Central memory CD4-positive, alpha-beta T cell (primary cell): Measurements from ENCODE around the gene TPPP.
"Not testable (repeated sequence)": the region's sequence is repeated elsewhere in the genome, so short reads cannot be mapped to it uniquely, and the experiment has no call there.

Experiments
- DNase-seq: peaks from one replicate; pipeline ENCODE4 v3.0.0; 2022
- total RNA-seq, 3 experiments: gene quantifications; one replicate each; lab custom pipeline; 2026; lab: John Stamatoyannopoulos, UW

Gene TPPP
- total RNA-seq: 0.67 to 5.4 (median 0.98) reads per million in 3 experiments

GRCh38 chr5:693271-694041, at the start of gene TPPP:
TPPP (minus strand) TSS chr5:693352; CDS start chr5:678060, 15,292 bp downstream.
- DNase-seq: peak; percentile 77

DNA sequence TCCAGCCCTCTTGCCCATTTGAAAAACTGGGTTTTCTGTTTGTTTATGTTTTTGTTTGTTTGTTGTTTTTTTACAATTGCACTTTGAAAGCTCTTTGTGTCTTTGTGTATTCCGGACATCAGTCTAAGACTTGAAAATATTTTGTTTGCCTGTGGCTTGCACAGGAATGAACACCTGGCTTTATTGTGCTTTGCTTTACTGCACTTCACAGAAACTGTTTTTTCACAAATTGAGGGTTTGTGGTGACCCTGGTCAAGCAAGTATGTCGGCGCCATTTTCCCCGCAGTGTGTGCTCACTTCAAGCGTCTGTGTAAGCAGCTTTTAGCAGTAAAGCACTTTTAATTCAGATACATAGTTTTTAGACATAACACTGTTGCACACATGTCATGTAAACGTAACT, 49.1 kb upstream of the TPPP start:
- not testable (repeated sequence) for DNase-seq

DNA sequence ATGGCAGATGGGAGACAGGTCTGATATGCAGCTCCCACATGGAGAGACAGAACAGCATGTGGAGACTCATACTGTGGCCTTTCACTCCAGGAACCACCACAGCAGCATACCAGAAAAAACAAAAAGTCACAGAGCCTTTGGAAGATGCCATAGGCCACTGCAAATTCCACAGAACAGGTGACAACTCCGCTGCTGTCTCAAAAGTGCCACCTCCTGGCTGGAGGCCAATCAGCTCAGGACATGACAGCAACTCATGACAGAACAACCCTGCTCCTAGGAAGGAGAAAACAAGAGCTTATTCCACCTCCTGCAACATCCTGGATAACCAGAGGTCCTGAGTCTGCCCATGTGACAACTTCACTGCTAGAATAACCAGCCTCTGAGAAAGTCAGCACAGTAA, 41.0 kb upstream of the TPPP start:
- not testable (repeated sequence) for DNase-seq

GRCh38 chr5:732754-733454, 39.8 kb upstream of the TPPP start:
- DNase-seq: not testable (repeated sequence)

GRCh38 chr5:729225-729624, 36.1 kb upstream of the TPPP start:
- not testable (repeated sequence) for DNase-seq

DNA sequence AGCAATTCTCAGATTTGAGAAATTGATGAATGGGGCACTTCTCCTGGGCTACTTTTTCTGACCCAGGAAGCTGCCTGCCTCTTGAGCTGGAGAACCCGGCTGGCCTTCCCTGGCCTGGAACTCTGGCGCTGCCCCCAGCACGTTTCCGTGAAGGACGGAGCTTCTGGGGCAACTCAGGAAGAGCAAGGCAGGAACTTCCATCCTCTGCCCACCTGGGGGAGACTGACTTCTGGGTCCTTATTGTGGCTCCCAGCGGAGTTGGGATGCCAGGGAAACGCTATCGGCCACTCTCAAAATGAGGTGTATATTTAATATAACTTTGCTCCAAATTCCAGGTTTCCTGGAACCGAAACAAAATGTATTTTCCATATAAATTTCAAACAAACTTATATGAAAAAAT, 33.9 kb upstream of the TPPP start:
- DNase-seq: not testable (repeated sequence)

GRCh38 chr5:723865-724264, 30.7 kb upstream of the TPPP start:
- not testable (repeated sequence) for DNase-seq

DNA sequence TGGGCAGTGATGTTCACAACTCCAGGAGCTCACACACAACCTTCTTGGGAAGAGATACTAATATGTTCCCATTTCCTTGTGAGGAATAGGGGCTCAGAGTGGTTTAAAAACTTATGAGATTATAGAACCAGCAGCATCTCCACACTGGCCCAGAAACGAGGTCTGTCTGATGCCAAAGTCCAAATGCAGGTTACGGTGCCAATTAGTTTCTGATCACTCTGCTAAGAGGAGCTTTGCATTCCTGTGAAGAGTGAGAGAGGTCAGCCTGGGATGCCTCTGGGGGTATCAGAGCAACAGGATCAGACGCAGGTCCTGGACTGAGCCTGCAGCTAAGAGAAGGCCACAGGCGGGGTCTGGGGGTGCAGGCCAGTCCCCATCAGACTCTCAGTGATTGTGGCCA, 30.2 kb upstream of the TPPP start:
- DNase-seq: not testable (repeated sequence)

GRCh38 chr5:719379-719778, 26.2 kb upstream of the TPPP start:
- not testable (repeated sequence) for DNase-seq

DNA sequence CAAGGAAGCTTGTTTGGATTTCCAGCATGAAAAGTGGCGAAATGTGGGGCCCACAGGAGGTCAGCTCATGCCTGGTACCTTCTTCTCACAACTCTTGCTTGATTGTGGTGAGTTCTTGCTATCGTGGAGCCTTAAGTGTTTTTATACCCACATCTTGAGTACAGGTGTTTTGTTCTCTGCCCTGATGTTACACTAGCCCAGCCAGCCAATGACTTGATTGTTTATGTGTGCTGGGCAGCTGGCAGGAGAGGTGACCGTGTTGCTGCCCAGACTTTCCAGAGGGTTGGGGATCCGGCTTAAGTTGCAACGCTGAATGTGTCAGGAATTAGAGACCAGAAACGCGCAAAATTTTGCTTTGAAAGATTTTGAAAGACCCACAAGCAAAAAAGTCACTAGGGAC, 24.0 kb upstream of the TPPP start:
- DNase-seq: no peak

DNA sequence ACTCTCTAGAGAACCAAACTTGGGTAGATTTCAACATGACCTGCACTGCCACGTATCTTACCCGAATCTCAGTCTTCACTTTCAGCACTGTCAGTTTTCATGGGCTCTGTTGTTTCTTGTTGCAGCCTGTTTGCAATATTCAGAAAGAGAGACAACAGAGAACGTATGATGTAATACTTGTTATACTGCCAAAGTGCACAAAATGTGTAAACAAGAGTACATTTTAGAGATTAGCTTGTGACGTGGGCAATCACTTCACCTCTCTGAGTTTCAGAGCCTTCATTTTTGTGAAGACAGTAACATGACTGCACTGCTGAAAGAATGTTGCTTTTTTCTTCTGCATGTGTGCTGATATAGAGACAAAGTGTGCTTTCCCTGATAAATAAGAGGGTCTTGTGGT, 23.6 kb upstream of the TPPP start:
- DNase-seq: not testable (repeated sequence)

DNA sequence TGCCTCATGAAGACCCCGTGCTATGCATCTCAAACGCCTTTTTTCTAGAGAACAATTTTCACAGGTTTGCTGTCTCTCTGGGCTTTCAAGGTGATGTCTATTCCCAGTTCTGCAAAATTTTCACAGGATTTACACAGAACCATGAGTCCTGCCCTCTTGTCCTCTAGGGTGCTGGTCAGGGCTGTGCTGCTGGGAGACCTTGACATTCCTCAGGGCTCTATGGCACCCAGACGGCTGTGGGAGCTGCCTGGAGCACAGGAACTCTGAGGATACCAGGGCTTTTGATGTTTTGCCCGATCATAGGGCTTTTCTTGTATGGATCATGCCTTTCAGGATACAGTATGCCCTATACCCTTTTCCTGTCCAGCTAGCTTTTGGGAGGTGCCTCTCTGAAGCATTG, 22.5 kb upstream of the TPPP start:
- DNase-seq: not testable (repeated sequence)

GRCh38 chr5:714215-715118, 21.3 kb upstream of the TPPP start:
- DNase-seq: not testable (repeated sequence)

DNA sequence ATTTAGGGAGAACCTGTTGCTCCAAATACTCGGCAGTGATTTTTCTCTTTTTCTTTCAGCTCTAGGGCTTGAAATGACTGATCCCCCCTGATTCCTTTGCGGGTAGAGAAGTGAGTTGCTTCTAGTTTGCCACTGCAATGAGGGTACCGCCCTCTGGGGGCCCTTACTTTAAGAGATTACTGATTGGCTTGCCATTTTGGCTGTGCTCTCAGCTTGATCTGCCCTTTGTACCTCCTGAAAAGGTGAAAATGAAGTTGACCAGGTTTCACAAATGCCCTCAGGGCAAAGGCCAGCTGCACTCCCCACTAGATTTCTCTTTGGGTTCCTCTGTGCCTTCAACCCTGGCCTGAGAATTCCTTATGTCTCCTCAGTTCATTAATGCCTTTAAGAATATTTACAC, 20.5 kb upstream of the TPPP start:
- not testable (repeated sequence) for DNase-seq

DNA sequence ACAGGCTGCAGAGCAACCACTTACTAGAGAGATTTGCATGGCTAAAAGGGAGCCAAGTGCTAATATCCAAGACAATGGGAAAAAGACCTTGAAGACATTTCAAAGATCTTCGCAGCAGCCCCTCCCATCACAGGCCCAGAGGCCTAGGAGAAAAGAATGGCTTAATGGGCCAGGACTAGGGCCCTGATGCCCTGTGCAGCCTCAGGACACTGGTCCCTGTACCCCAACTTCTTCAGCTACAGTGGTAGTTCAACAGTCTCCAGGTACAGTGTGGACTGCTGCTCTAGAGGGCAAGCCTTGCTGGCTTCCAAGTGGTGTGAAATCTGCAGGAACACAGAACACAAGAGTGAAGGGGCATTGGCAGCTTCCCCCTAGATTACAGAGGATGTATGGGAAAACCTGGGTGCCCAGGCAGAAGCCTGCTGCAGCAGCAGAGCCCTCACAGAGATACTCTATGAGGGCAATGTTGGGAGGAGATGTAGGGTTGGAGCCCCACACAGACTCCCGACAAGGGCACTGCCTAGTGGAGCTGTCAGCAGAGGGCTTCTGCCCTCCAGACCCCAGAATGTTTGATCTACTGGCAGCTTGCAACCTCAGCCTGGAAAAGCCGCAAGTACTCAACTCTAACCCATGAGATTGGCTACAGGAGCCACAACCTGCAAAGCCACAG, 15.8 kb upstream of the TPPP start:
- not testable (repeated sequence) for DNase-seq

DNA sequence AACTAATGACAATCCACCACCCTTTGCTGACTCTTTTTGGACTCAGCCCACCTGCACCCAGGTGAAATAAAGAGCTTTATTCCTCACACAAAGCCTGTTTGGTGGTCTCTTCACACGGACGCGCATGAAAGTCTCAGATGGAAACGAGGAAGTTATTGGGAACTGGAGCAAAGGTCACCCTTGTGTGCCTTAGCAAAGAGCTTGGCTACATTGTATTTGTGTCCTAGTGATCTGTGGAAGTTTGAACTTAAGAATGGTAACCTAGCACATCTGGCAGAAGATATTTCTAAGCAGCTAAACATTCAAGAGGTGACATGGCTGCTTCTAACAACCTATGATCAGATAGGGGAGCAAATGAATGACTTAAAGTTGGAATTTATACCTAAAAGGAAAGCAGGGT, 15.2 kb upstream of the TPPP start:
- DNase-seq: not testable (repeated sequence)

DNA sequence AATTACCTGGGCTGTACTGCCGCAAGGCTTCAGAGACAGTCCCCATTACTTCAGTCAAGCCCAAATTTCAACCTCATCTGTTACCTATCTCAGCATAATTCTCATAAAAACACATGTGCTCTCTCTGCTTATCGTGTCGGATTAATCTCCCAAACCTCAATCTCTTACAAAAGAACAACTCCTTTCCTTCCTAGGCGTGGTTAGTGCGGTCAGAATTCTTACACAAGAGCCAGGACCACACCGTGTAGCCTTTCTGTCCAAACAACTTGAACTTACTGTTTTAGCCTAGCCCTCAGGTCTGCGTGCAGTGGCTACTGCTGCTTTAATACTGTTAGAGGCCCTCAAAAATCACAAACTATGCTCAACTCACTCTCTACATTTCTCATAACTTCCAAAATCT, 13.0 kb upstream of the TPPP start:
- not testable (repeated sequence) for DNase-seq

DNA sequence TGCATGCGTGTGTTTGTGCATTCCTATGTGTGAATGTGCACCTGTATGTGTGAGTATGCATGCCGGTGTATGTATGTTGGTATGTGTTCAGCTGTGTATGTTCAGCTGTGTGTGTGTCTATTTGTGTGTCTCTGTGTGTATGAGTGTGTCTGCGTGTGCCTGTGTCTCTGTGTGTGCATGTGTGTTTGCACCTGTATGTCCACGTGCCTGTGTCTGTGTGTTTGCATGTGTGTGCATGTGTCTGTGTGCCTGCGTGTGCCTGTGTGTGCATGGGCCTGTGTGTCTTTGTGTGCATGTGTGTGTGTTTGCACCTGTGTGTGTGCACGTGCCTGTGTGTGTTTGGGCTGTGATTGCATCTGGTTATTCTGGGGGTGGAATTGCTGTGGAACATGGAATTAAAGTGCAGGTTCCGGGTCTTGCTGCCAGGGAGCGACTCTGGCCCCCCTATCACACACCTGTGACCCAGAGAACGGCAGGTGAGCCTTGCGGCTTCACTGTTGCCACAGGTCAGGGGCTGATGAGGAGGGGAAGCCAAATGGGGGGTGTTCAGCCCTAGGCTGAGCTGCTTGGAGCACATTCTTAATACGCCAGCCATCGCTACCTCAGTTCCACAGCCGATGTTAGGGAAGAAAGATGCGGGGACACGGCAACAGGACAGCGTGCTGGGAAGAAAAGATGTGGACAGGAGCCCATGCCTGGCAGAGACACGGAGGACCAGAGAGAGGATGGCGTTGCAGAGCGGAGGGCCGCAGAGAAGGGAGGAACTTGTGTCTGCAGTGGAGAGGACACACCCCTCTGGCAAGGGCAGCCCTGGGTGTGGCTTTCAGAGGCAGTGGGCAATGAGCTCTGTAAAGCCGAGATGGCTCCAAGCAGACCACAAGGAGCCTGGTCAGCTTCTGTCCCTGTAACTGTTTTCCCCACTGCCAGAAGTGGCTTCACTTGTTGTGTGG, 3.9 kb upstream of the TPPP start:
- not testable (repeated sequence) for DNase-seq

- not testable (repeated sequence) for DNase-seq
Observed at GRCh38 chr5:696191-696590, 3.0 kb upstream of the TPPP start.

DNA sequence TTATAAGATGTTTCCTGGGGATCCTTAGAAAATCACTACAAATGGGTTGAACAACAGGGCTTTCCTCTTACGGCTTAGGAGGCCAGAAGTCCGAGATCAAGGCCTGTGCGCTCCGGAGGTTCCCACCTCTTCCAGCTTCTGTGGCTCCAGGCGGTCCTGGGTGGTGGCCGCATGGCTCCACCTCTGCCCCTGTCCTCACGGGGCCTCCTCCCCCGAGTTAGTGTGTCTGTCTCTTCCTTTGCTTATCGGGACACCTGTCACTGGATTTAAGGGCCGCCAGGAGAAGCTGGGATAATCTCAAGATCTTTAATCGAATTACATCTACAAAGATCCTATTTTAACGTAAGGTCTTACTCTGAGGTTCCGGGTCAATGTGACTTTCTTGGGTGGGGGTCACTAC, 2.3 kb upstream of the TPPP start:
- DNase-seq: not testable (repeated sequence)

GRCh38 chr5:694042-694431, 885 bp upstream of the TPPP start:
- not testable (repeated sequence) for DNase-seq
